ENCODE measurements around the gene NSDHL.

The NSDHL gene

GRCh38 chrX:152861116-152861515 is 30.3 kb downstream of the NSDHL start:
- ChIA-PET CTCF (no interaction called here), POLR2A (ENCODE audit: low non-redundant PET) (no interaction called here)
- DNase-seq (ENCODE audit: low spot score), result no peak
- TF ChIP-seq CTCF (conservative IDR thresholded peaks at IDR 0.05; ENCODE audit: low read depth), result no peak
- H3K27ac ChIP-seq, result no peak overlapping the region

GRCh38 chrX:152861826-152862225 is 31.0 kb downstream of the NSDHL start:
- ChIA-PET POLR2A (ENCODE audit: low non-redundant PET) (no interaction called here), CTCF (no interaction called here)
- DNase-seq (ENCODE audit: low spot score), result no peak
- no peak for TF ChIP-seq CTCF (conservative IDR thresholded peaks at IDR 0.05; ENCODE audit: low read depth)
- H3K27ac ChIP-seq, result no peak overlapping the region

GRCh38 chrX:152865232-152865920 is 34.5 kb downstream of the NSDHL start:
- H3K27ac ChIP-seq, result no peak overlapping the region
- TF ChIP-seq CTCF (conservative IDR thresholded peaks at IDR 0.05; ENCODE audit: low read depth), result no peak
- DNase-seq (ENCODE audit: low spot score), result no peak
- CTCF ChIA-PET, result no interaction called here
- POLR2A ChIA-PET (ENCODE audit: low non-redundant PET), result no interaction called here

GRCh38 chrX:152866386-152866785 is 35.5 kb downstream of the NSDHL start:
- no peak for TF ChIP-seq CTCF (conservative IDR thresholded peaks at IDR 0.05; ENCODE audit: low read depth)
- DNase-seq (ENCODE audit: low spot score), result no peak
- POLR2A ChIA-PET (ENCODE audit: low non-redundant PET), result no interaction called here
- H3K27ac ChIP-seq, result no peak overlapping the region
- CTCF ChIA-PET, result no interaction called here

GRCh38 chrX:152869972-152870371 is 39.1 kb downstream of the NSDHL start:
- no peak overlapping the region for H3K27ac ChIP-seq
- no peak for TF ChIP-seq CTCF (conservative IDR thresholded peaks at IDR 0.05; ENCODE audit: low read depth)
- POLR2A ChIA-PET (ENCODE audit: low non-redundant PET), result no interaction called here
- CTCF ChIA-PET, result interaction anchor here (0.7 kb wide), 1 partner anchor 1131 kb away, joined by 6 read pairs; no protein-coding TSS in a partner anchor
- no peak for DNase-seq (ENCODE audit: low spot score)

- TF ChIP-seq CTCF (conservative IDR thresholded peaks at IDR 0.05; ENCODE audit: low read depth), result no peak
- DNase-seq (ENCODE audit: low spot score), result no peak
- H3K27ac ChIP-seq, result peak overlapping the region; percentile 20; the same call in 1 of the 2 replicates
- ChIA-PET POLR2A (ENCODE audit: low non-redundant PET) (no interaction called here), CTCF (no interaction called here)
Observed at GRCh38 chrX:152871260-152871659, 40.4 kb downstream of the NSDHL start.

Measured in RWPE1 (cell line).